ENCODE results near the gene OTC.

- TF ChIP-seq, protein P1, sequence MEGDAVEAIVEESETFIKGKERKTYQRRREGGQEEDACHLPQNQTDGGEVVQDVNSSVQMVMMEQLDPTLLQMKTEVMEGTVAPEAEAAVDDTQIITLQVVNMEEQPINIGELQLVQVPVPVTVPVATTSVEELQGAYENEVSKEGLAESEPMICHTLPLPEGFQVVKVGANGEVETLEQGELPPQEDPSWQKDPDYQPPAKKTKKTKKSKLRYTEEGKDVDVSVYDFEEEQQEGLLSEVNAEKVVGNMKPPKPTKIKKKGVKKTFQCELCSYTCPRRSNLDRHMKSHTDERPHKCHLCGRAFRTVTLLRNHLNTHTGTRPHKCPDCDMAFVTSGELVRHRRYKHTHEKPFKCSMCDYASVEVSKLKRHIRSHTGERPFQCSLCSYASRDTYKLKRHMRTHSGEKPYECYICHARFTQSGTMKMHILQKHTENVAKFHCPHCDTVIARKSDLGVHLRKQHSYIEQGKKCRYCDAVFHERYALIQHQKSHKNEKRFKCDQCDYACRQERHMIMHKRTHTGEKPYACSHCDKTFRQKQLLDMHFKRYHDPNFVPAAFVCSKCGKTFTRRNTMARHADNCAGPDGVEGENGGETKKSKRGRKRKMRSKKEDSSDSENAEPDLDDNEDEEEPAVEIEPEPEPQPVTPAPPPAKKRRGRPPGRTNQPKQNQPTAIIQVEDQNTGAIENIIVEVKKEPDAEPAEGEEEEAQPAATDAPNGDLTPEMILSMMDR (IDR thresholded peaks at IDR 0.05): no peak
- TF ChIP-seq POLR2A (IDR thresholded peaks at IDR 0.05): no peak
Measured at GRCh38 chrX:38313190-38313589, 39.2 kb upstream of the OTC start.
